IMR-90 (cell line): ENCODE results near the gene ABLIM3. TPM values are rescaled to one million over a fixed set of nuclear protein-coding genes. Genes with fewer than 3 reads are reported as not detected.

Experiments used
- ATAC-seq: fragments of 200-7000 bp; cut with Tn5 transposase; 2 replicates; pipeline ENCODE4 v1.9.1; 2020; ENCODE audit warnings: low read depth, mild to moderate bottlenecking, moderate library complexity
- BruUV-seq: library from RNA; stranded (reverse); fragments of 400-500 nt; replicated peaks from 2 replicates; lab custom pipeline; 2021; lab: Mats Ljungman, UMichigan
- CTCF ChIA-PET: fragments of 300-600 bp; formaldehyde crosslinking; extraction: SDS; loops from one replicate; lab custom pipeline; 2021; ENCODE audit warnings: antibody characterized with exemption; lab: Yijun Ruan, JAX
- POLR2A ChIA-PET: fragments of 300-600 bp; sonication (Branson Sonifier 250); formaldehyde crosslinking; loops from one replicate; lab custom pipeline; 2022; ENCODE audit warnings: antibody characterized with exemption; ENCODE audit not compliant: unreplicated experiment; lab: Charles Lee
- DNase-seq: peaks from one replicate; pipeline ENCODE4 v3.0.0; 2013
- H2AFZ ChIP-seq: replicated peaks from 2 replicates; pipeline ENCODE3; 2013; ENCODE audit warnings: low read length, mild to moderate bottlenecking; ENCODE audit not compliant: poor library complexity
- H2AK5ac ChIP-seq: 2 replicates; pipeline ENCODE4 v1.6.1; 2013; ENCODE audit warnings: low read depth, low read length, inconsistent platforms
- H2AK9ac ChIP-seq: replicated peaks from 2 replicates; pipeline ENCODE3; 2013; ENCODE audit warnings: mild to moderate bottlenecking, low read depth, low read length, moderate library complexity; ENCODE audit not compliant: poor library complexity
- H2BK120ac ChIP-seq: 2 replicates; pipeline ENCODE4 v1.6.1; 2013; ENCODE audit warnings: low read depth, low read length, inconsistent platforms
- H2BK15ac ChIP-seq: 3 replicates; pipeline ENCODE4 v1.6.1; 2013; ENCODE audit warnings: low read depth, low read length, inconsistent platforms
- H2BK20ac ChIP-seq: 2 replicates; pipeline ENCODE4 v1.6.1; 2013; ENCODE audit warnings: low read depth, mild to moderate bottlenecking, inconsistent platforms, low read length, moderate library complexity
- H2BK5ac ChIP-seq: 2 replicates; pipeline ENCODE4 v1.6.1; 2013; ENCODE audit warnings: mild to moderate bottlenecking, low read depth, low read length, inconsistent platforms; ENCODE audit not compliant: poor library complexity, severe bottlenecking
- H3K14ac ChIP-seq: replicated peaks from 2 replicates; pipeline ENCODE4 v1.6.1; 2013; ENCODE audit warnings: low read depth, low read length, inconsistent platforms
- H3K18ac ChIP-seq: 2 replicates; pipeline ENCODE4 v1.6.1; 2013; ENCODE audit warnings: low read depth, low read length, control low read depth
- H3K23ac ChIP-seq: 2 replicates; pipeline ENCODE4 v1.6.1; 2013; ENCODE audit warnings: low read depth, low read length, inconsistent platforms
- H3K27ac ChIP-seq: 2 replicates; pipeline ENCODE4 v1.5.1; 2013; ENCODE audit warnings: mild to moderate bottlenecking, control low read depth, low read length; ENCODE audit not compliant: insufficient read depth
- H3K27me3 ChIP-seq: 2 replicates; pipeline ENCODE4 v1.6.1; 2013; ENCODE audit warnings: low read length; ENCODE audit not compliant: control insufficient read depth, insufficient read depth
- H3K36me3 ChIP-seq: 2 replicates; pipeline ENCODE4 v1.6.1; 2013; ENCODE audit warnings: low read length, mixed read lengths; ENCODE audit not compliant: control insufficient read depth, insufficient read depth
- H3K4ac ChIP-seq: 2 replicates; pipeline ENCODE4 v1.6.1; 2013; ENCODE audit warnings: low read depth, low read length, inconsistent platforms
- H3K4me1 ChIP-seq: 2 replicates; pipeline ENCODE4 v1.6.1; 2013; ENCODE audit warnings: low read length, mixed read lengths; ENCODE audit not compliant: control insufficient read depth, insufficient read depth
- H3K4me2 ChIP-seq: 2 replicates; pipeline ENCODE4 v1.6.1; 2013; ENCODE audit warnings: low read depth, mild to moderate bottlenecking, control low read depth, low read length, moderate library complexity
- H3K4me3 ChIP-seq: 2 replicates; pipeline ENCODE4 v1.5.1; 2013; ENCODE audit warnings: low read depth, mild to moderate bottlenecking, control low read depth, low read length, moderate library complexity; ENCODE audit not compliant: insufficient read depth
- H3K56ac ChIP-seq: 2 replicates; pipeline ENCODE4 v1.6.1; 2013; ENCODE audit warnings: low read length, inconsistent platforms; ENCODE audit not compliant: insufficient read depth; ENCODE audit errors: extremely low read depth
- H3K79me1 ChIP-seq, 2 experiments: 2 replicates each; pipeline ENCODE4 v1.6.1; 2013; ENCODE audit warnings: low read length in 2 of 2, inconsistent platforms in 1 of 2, low read depth in 1 of 2
- H3K9ac ChIP-seq: 2 replicates; pipeline ENCODE4 v1.6.1; 2013; ENCODE audit warnings: low read depth, low read length, control low read depth
- H3K9me1 ChIP-seq: 2 replicates; pipeline ENCODE4 v1.6.1; 2013; ENCODE audit warnings: low read length, inconsistent platforms; ENCODE audit not compliant: insufficient read depth
- H3K9me3 ChIP-seq: 2 replicates; pipeline ENCODE4 v1.6.1; 2013; ENCODE audit warnings: low read length; ENCODE audit not compliant: control insufficient read depth, insufficient read depth
- H4K20me1 ChIP-seq: 2 replicates; pipeline ENCODE4 v1.6.1; 2013; ENCODE audit warnings: low read length, inconsistent platforms; ENCODE audit not compliant: insufficient read depth
- H4K5ac ChIP-seq: 2 replicates; pipeline ENCODE4 v1.6.1; 2013; ENCODE audit warnings: mild to moderate bottlenecking, low read depth, low read length, control low read depth
- H4K8ac ChIP-seq, 2 experiments: 2 replicates each; pipeline ENCODE4 v1.6.1; 2013; ENCODE audit warnings: low read depth in 2 of 2, low read length in 2 of 2, control low read depth in 1 of 2, inconsistent platforms in 1 of 2
- H4K91ac ChIP-seq: 2 replicates; pipeline ENCODE4 v1.6.1; 2013; ENCODE audit warnings: low read depth, low read length, inconsistent platforms; ENCODE audit not compliant: insufficient read depth
- CEBPB ChIP-seq: IDR thresholded peaks from 2 replicates; pipeline ENCODE4 v1.6.1; 2012; ENCODE audit warnings: low read depth, low read length, improper control_type of control experiment
- CHD1 ChIP-seq: IDR thresholded peaks from 2 replicates; pipeline ENCODE4 v1.6.1; 2012; ENCODE audit warnings: low read depth, low read length, improper control_type of control experiment
- CTCF ChIP-seq: conservative IDR thresholded peaks from 2 replicates; pipeline ENCODE4 v1.5.1; 2012; ENCODE audit warnings: mild to moderate bottlenecking, low read depth, low read length, improper control_type of control experiment
- ELK1 ChIP-seq: fragments of 150-350 bp; IDR thresholded peaks from 2 replicates; pipeline ENCODE4 v1.6.1; 2016; ENCODE audit warnings: low read depth, mild to moderate bottlenecking, low read length, moderate library complexity, borderline replicate concordance
- FOS ChIP-seq: fragments of 150-350 bp; IDR thresholded peaks from 2 replicates; pipeline ENCODE4 v1.6.1; 2016; ENCODE audit warnings: low read depth, low read length
- MAFK ChIP-seq: IDR thresholded peaks from 2 replicates; pipeline ENCODE4 v1.6.1; 2012; ENCODE audit warnings: low read depth, low read length, improper control_type of control experiment
- MAZ ChIP-seq: IDR thresholded peaks from 2 replicates; pipeline ENCODE4 v1.6.1; 2012; ENCODE audit warnings: low read depth, mild to moderate bottlenecking, low read length, improper control_type of control experiment, moderate library complexity, borderline replicate concordance
- MXI1 ChIP-seq: IDR thresholded peaks from 2 replicates; pipeline ENCODE4 v1.6.1; 2012; ENCODE audit warnings: low read depth, mild to moderate bottlenecking, low read length, moderate library complexity, borderline replicate concordance
- NFE2L2 ChIP-seq: fragments of 150-350 bp; IDR thresholded peaks from 2 replicates; pipeline ENCODE4 v1.6.1; 2016; ENCODE audit warnings: low read depth, mild to moderate bottlenecking, low read length
- POLR2A ChIP-seq: IDR thresholded peaks from 2 replicates; pipeline ENCODE4 v1.6.1; 2012; ENCODE audit warnings: mild to moderate bottlenecking, low read depth, low read length
- RAD21 ChIP-seq: IDR thresholded peaks from 2 replicates; pipeline ENCODE4 v1.6.1; 2012; ENCODE audit warnings: low read length, improper control_type of control experiment
- RCOR1 ChIP-seq: IDR thresholded peaks from 2 replicates; pipeline ENCODE4 v1.6.1; 2012; ENCODE audit warnings: mild to moderate bottlenecking, low read length, improper control_type of control experiment; ENCODE audit not compliant: insufficient replicate concordance
- RFX5 ChIP-seq: IDR thresholded peaks from 2 replicates; pipeline ENCODE4 v1.8.0; 2012; ENCODE audit warnings: low read depth, mild to moderate bottlenecking, low read length, moderate library complexity
- WGBS, 2 experiments: methylation state at CpG; one replicate each; pipeline versions ENCODE4 v1.1.5 to v1.1.7; 2013; ENCODE audit warnings: missing lambda C conversion rate in 2 of 2; ENCODE audit not compliant: insufficient read length in 1 of 2; ENCODE audit errors: extremely low coverage in 2 of 2; 5-methylcytosine and 5-hydroxymethylcytosine counted together
- dilution Hi-C: fragments of 300-500 bp; cut with HindIII; formaldehyde crosslinking; loops from one replicate; pipeline ENCODE4 v1.14.3; 2018; ENCODE audit warnings: low sequenced_read_pairs; ENCODE audit not compliant: unreplicated experiment
- in situ Hi-C: fragments of 300-500 bp; cut with MboI; formaldehyde crosslinking; loops from 3 replicates; pipeline ENCODE4 v1.14.3; 2019; ENCODE audit warnings: low sequenced_read_pairs, inconsistent platforms, mixed read lengths
- intact Hi-C: fragments of 100-400 bp; cut with micrococcal nuclease; formaldehyde crosslinking; loops from 2 replicates; pipeline ENCODE4 v1.10.0; 2022
- polyA plus RNA-seq, 3 experiments: library from polyadenylated mRNA; depleted of rRNA; stranded (reverse); fragments of >200 nt; gene quantifications; 2 replicates each; pipeline ENCODE4 v1.2.3, GENCODE V29; 2012; ENCODE audit warnings: low replicate concordance in 1 of 3
- total RNA-seq: library from RNA; depleted of rRNA; stranded (reverse); fragments of >200 nt; gene quantifications from 2 replicates; pipeline ENCODE4 v1.2.3, GENCODE V29; 2012

The ABLIM3 gene
- total and polyA plus RNA-seq, 2 of the 4 experiments (the other 2 are of a cell fraction) = 33.3 to 69.9 TPM

- in situ Hi-C loops = loop anchor here (25.0 kb wide), 1 partner anchor 411 kb away; the partner anchor contains the start of gene CSNK1A1
- dilution Hi-C loops = no loop called here
Measured at GRCh38 chr5:149151717-149152116, 10.4 kb downstream of the ABLIM3 start.

More at GRCh38 chr5:149151717-149152116, 10.4 kb downstream of the ABLIM3 start:
- Histone ChIP-seq H3K4ac (peak overlapping the region; percentile 91; the same call in 1 of the 2 replicates), H3K4me3 (no peak overlapping the region), H3K27me3 (no peaks in the 10 kb centered on the region), H3K56ac (0 out of 2 replicates have a peak overlapping the region, but pooled peaks have one; percentile 24), H3K9ac (no peak overlapping the region; the same call in 1 of the 2 replicates), H2BK15ac (peak overlapping the region; percentile 46; the same call in 2 of the 3 replicates), H2BK120ac (peak overlapping the region; percentile 75), H4K5ac (peak overlapping the region; percentile 12; the same call in 1 of the 2 replicates), H3K14ac (peak overlapping the region; percentile 34), H4K20me1 (peaks cover 11% of the 10 kb centered on the region; the same call in 1 of the 2 replicates), H2AK5ac (peak overlapping the region; percentile 44), H3K9me1 (peaks cover 37% of the 10 kb centered on the region), H3K79me1 (peaks cover 58 to 92% of the 10 kb centered on the region in 2 experiments), H3K27ac (no peak overlapping the region), H2AFZ (no peak overlapping the region), H3K4me1 (peaks cover 44% of the 10 kb centered on the region), H4K91ac (peak overlapping the region; percentile 7), H3K18ac (peak overlapping the region; percentile 55; the same call in 1 of the 2 replicates), H2AK9ac (no peak overlapping the region), H2BK20ac (peak overlapping the region; percentile 72), H3K36me3 (no peaks in the 10 kb centered on the region), H3K9me3 (no peaks in the 10 kb centered on the region), H2BK5ac (peak overlapping the region; percentile 80), H3K4me2 (no peak overlapping the region; the same call in 1 of the 2 replicates), H4K8ac (peak overlapping the region; percentile 27 to 29; a peak in 3 of 4 replicates), H3K23ac (peak overlapping the region; percentile 31; the same call in 1 of the 2 replicates)
- intact Hi-C loops = loop anchor here (1.0 kb wide), 1 partner anchor 8 kb away; no protein-coding TSS in a partner anchor
- CTCF ChIA-PET = interaction anchor here (0.9 to 1.7 kb wide), 2 partner anchors 8 to 9 kb away, joined by 3 to 5 read pairs; no protein-coding TSS in a partner anchor
- WGBS, 2 experiments = no CpG with 5 or more reads among the region's 3 CpGs
- POLR2A ChIA-PET = no interaction called here
- peak; percentile 5; the same call in 1 of the 2 replicates for ATAC-seq
- BruUV-seq = no TSS peak
- DNase-seq = peak; percentile 42
- peak; percentile 35 for TF ChIP-seq CTCF
- TF ChIP-seq MAFK = no peak
- no peak for TF ChIP-seq RCOR1
- TF ChIP-seq RFX5 = no peak
- TF ChIP-seq FOS = no peak
- TF ChIP-seq RAD21 = peak; percentile 19
- no peak for TF ChIP-seq NFE2L2
- no peak for TF ChIP-seq CHD1
- TF ChIP-seq ELK1 = no peak
- TF ChIP-seq POLR2A = no peak
- TF ChIP-seq MXI1 = no peak
- TF ChIP-seq MAZ = no peak
- TF ChIP-seq CEBPB = no peak
